GM12878 (cell line): ENCODE measurements around the gene KRT32. TPM values are rescaled to one million over a fixed set of nuclear protein-coding genes. Genes with fewer than 3 reads are reported as not detected.

Source experiments
- ATAC-seq: fragments of 200-7000 bp; cut with Tn5 transposase; 3 replicates; pipeline ENCODE4 v1.9.1; 2020; ENCODE audit warnings: mild to moderate bottlenecking, moderate library complexity
- BruUV-seq: library from RNA; stranded (reverse); fragments of 400-500 nt; replicated peaks from 2 replicates; lab custom pipeline; 2021; lab: Mats Ljungman, UMichigan
- CTCF ChIA-PET: fragments of 300-600 bp; sonication (Branson Sonifier 250); formaldehyde crosslinking; extraction: SDS; loops from one replicate; lab custom pipeline; 2021; ENCODE audit warnings: inconsistent platforms; lab: Yijun Ruan, JAX
- POLR2A ChIA-PET: fragments of 350-600 bp; formaldehyde crosslinking; extraction: SDS; loops from one replicate; lab custom pipeline; 2021; ENCODE audit warnings: inconsistent platforms; lab: Charles Lee
- RAD21 ChIA-PET: fragments of 300-600 bp; sonication (Branson Sonifier 250); formaldehyde crosslinking; loops from one replicate; lab custom pipeline; 2023; ENCODE audit warnings: antibody characterized with exemption; ENCODE audit not compliant: unreplicated experiment; lab: Charles Lee
- SMC1A ChIA-PET: fragments of 300-600 bp; sonication (Branson Sonifier 250); formaldehyde crosslinking; loops from one replicate; lab custom pipeline; 2023; ENCODE audit not compliant: unreplicated experiment, uncharacterized antibody; lab: Charles Lee
- DNase-seq: peaks from one replicate; pipeline ENCODE4 v3.0.0-alpha.2; 2011; ENCODE audit warnings: low read depth, low spot score
- FAIRE-seq: peaks from 3 replicates; lab custom pipeline; 2011; peaks lifted over from hg19 to GRCh38; lab: Jason Lieb, UNC
- H2AFZ ChIP-seq: 2 replicates; pipeline ENCODE4 v1.6.0; 2011; ENCODE audit warnings: low read depth, low read length, control low read depth; ENCODE audit not compliant: control insufficient read depth
- H3K27ac ChIP-seq: 2 replicates; pipeline ENCODE4 v1.5.1; 2011; ENCODE audit warnings: control low read depth; ENCODE audit not compliant: control insufficient read depth, insufficient read depth
- H3K27me3 ChIP-seq, 2 experiments: replicated peaks in 1 of 2; 2 replicates each; pipeline versions ENCODE4 v1.6.0 to v1.6.1; 2011; ENCODE audit warnings: low read length in 1 of 2; ENCODE audit not compliant: control insufficient read depth in 2 of 2, insufficient read depth in 2 of 2
- H3K36me3 ChIP-seq, 2 experiments: 2 replicates each; pipeline ENCODE4 v1.5.1; 2011; ENCODE audit warnings: low read length in 1 of 2; ENCODE audit not compliant: control insufficient read depth in 2 of 2, insufficient read depth in 2 of 2
- H3K4me1 ChIP-seq: 2 replicates; pipeline ENCODE4 v1.6.1; 2011; ENCODE audit warnings: mild to moderate bottlenecking, low read length, moderate library complexity, mixed read lengths; ENCODE audit not compliant: control insufficient read depth, insufficient read depth
- H3K4me2 ChIP-seq: 2 replicates; pipeline ENCODE4 v1.6.0; 2011; ENCODE audit warnings: control low read depth; ENCODE audit not compliant: control insufficient read depth, insufficient read depth
- H3K4me3 ChIP-seq: fragments of 200-600 bp; sonication (generic); 2 replicates; pipeline ENCODE4 v1.5.1; 2016
- H3K79me2 ChIP-seq: 2 replicates; pipeline ENCODE4 v1.6.0; 2011; ENCODE audit warnings: low read length; ENCODE audit not compliant: control insufficient read depth, insufficient read depth
- H3K9ac ChIP-seq: 2 replicates; pipeline ENCODE4 v1.8.0; 2011; ENCODE audit warnings: low read length, control low read depth, mixed read lengths; ENCODE audit not compliant: control insufficient read depth, insufficient read depth
- H3K9me3 ChIP-seq: replicated peaks from 3 replicates; pipeline ENCODE4 v1.5.1; 2011; ENCODE audit warnings: mild to moderate bottlenecking, low read length; ENCODE audit not compliant: control insufficient read depth, insufficient read depth
- H4K20me1 ChIP-seq: 2 replicates; pipeline ENCODE4 v1.6.0; 2011; ENCODE audit not compliant: control insufficient read depth, insufficient read depth
- CHD4 ChIP-seq: fragments of 200-600 bp; sonication (generic); IDR thresholded peaks from 2 replicates; pipeline ENCODE4 v1.6.1; 2016; ENCODE audit warnings: mild to moderate bottlenecking
- FOS ChIP-seq: IDR thresholded peaks from 3 replicates; pipeline ENCODE4 v1.6.1; 2011; ENCODE audit warnings: borderline replicate concordance; ENCODE audit not compliant: insufficient read length; ENCODE audit errors: extremely low read depth
- HCFC1 ChIP-seq: fragments of 150-350 bp; IDR thresholded peaks from 2 replicates; pipeline ENCODE4 v1.6.1; 2014; ENCODE audit warnings: low read length
- JUNB ChIP-seq: IDR thresholded peaks from 2 replicates; pipeline ENCODE4 v1.6.1; 2016; ENCODE audit warnings: antibody characterized with exemption, mild to moderate bottlenecking
- NFIC ChIP-seq: IDR thresholded peaks from 2 replicates; pipeline ENCODE4 v1.6.1; 2012; ENCODE audit warnings: low read depth, mild to moderate bottlenecking, inconsistent platforms, low read length, moderate library complexity
- SPI1 ChIP-seq: IDR thresholded peaks from 2 replicates; pipeline ENCODE4 v1.6.1; 2011; ENCODE audit warnings: low read depth, mild to moderate bottlenecking, low read length, moderate library complexity, borderline replicate concordance; ENCODE audit not compliant: insufficient read depth
- SREBF1 ChIP-seq: IDR thresholded peaks from 2 replicates; pipeline ENCODE4 v1.6.1; 2012; ENCODE audit warnings: mild to moderate bottlenecking, low read length
- TARDBP ChIP-seq: IDR thresholded peaks from 2 replicates; pipeline ENCODE4 v1.6.1; 2016; ENCODE audit warnings: borderline replicate concordance
- TCF7 ChIP-seq: IDR thresholded peaks from 2 replicates; pipeline ENCODE4 v1.6.1; 2014; ENCODE audit warnings: antibody characterized with exemption, borderline replicate concordance
- ZBED1 ChIP-seq: IDR thresholded peaks from 2 replicates; pipeline ENCODE4 v1.6.1; 2016; ENCODE audit warnings: borderline replicate concordance
- WGBS: methylation state at CpG from one replicate; pipeline ENCODE4 v1.1.6; 2016; ENCODE audit warnings: low lambda C conversion rate; ENCODE audit not compliant: insufficient replicate concordance, insufficient coverage; ENCODE audit errors: missing lambda C conversion rate; 5-methylcytosine and 5-hydroxymethylcytosine counted together
- in situ Hi-C: fragments of 300-500 bp; cut with MboI; formaldehyde crosslinking; loops from 9 replicates; pipeline ENCODE4 v1.14.3; 2018; ENCODE audit warnings: mixed read lengths
- intact Hi-C: fragments of 100-400 bp; cut with micrococcal nuclease; formaldehyde crosslinking; loops from one replicate; pipeline ENCODE4 v1.14.2; 2022; ENCODE audit not compliant: unreplicated experiment
- polyA plus RNA-seq, 11 experiments: library from polyadenylated mRNA; depleted of rRNA in 4 of 11; unstranded in 6 of 11; stranded (reverse) in 5 of 11; fragments of >200 nt; fragmentation: Nextera tagmentation in 4 of 11; fragmentation: Illumina TruSeq in 1 of 11; extraction: Ambion mirVana in 4 of 11; extraction: Trizol in 1 of 11; gene quantifications; 1 replicate in 1 of 11; 2 replicates in 10 of 11; pipeline versions ENCODE4 v1.2.1 to v1.2.3, GENCODE V29; 2011 to 2016; ENCODE audit warnings: inconsistent platforms in 2 of 11, missing spikeins in 2 of 11, low read depth in 1 of 11
- total RNA-seq, 4 experiments: library from RNA; depleted of rRNA in 3 of 4; stranded (reverse); fragments of >200 nt in 3 of 4; fragmentation: Illumina TruSeq in 1 of 4; extraction: Trizol in 1 of 4; gene quantifications; 2 replicates each; pipeline versions ENCODE4 v1.2.1 to v1.2.3, GENCODE V29; 2013 to 2021
- TF ChIP-seq, protein P1 (sequence below): fragments of 450-650 bp; IDR thresholded peaks from 2 replicates; pipeline ENCODE4 v1.6.1; 2017; ENCODE audit warnings: antibody characterized with exemption, mild to moderate bottlenecking, moderate library complexity
- TF ChIP-seq, protein P2 (sequence below): IDR thresholded peaks from 2 replicates; pipeline ENCODE4 v1.6.1; 2011; ENCODE audit warnings: low read depth, mild to moderate bottlenecking, low read length, moderate library complexity, borderline replicate concordance; ENCODE audit errors: extremely low read depth

Gene KRT32
- total and polyA plus RNA-seq, 10 of the 15 experiments (the other 5 are each of a cell fraction or from before 2014, with no cell fraction given) = not detected

DNA sequence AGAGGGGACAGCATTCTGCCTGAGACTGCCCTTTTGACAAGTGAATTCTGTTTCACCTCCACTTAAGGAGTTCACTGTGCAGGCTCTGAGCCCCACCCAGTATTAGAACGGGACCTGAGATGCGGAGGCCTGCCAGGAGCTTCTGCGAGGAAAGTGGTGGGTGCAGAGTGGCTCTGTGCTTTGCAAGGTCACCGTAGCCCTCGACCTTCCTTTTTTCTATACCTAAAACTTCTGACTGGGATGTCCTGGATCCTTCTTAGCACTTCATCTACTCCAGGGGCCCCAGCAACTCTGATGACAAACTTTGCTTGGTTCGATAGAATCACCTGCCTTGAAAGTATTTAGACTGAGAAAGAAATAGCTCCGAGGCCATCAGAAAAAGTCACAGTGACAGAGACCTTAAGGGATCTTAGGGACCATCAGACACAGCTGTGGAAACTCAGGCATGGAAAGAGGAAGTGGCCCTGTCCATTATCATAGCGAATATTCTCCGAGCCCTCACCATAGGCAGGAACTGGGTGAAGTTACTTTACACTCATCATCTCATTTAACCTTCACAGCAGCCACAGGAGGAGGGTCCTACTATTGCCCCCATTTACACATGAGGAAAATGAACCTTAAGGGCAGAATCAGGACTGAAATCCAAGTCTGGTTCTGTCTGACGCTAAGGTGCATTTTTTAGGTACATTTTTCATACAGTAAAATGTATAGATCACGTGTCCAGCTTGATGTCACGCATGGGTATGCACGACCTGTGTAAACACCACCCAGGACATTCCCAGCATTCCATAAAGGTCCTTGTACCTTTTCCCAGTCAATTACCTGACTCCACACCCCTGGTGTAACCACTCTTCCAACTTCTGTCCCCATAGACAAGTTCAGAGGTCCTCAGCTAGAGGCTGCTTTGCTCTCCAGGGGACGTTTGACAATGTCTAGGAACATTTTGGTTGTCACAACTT is 38.9 kb upstream of the KRT32 start:
- intact Hi-C loops = no loop called here

More for the DNA sequence above, 38.9 kb upstream of the KRT32 start:
- Histone ChIP-seq H3K79me2 (no peaks in the 10 kb centered on the region), H4K20me1 (no peaks in the 10 kb centered on the region), H3K36me3 (no peaks in the 10 kb centered on the region), H3K4me2 (no peak overlapping the region), H2AFZ (no peak overlapping the region), H3K9me3 (no peaks in the 10 kb centered on the region), H3K27me3 (peaks cover 1 to 8% of the 10 kb centered on the region in 2 experiments; a peak in 2 of 4 replicates), H3K4me1 (no peaks in the 10 kb centered on the region), H3K9ac (no peak overlapping the region), H3K27ac (no peak overlapping the region), H3K4me3 (no peak overlapping the region)
- in situ Hi-C loops = no loop called here
- no peak for TF ChIP-seq CHD4
- TF ChIP-seq FOS = no peak
- TF ChIP-seq TARDBP = no peak
- no peak for TF ChIP-seq SREBF1
- TF ChIP-seq SPI1 = peak; percentile 83
- TF ChIP-seq NFIC = no peak
- 0 out of 2 replicates have a peak, but pooled peaks have one; percentile 23 for TF ChIP-seq JUNB
- TF ChIP-seq, protein P1, sequence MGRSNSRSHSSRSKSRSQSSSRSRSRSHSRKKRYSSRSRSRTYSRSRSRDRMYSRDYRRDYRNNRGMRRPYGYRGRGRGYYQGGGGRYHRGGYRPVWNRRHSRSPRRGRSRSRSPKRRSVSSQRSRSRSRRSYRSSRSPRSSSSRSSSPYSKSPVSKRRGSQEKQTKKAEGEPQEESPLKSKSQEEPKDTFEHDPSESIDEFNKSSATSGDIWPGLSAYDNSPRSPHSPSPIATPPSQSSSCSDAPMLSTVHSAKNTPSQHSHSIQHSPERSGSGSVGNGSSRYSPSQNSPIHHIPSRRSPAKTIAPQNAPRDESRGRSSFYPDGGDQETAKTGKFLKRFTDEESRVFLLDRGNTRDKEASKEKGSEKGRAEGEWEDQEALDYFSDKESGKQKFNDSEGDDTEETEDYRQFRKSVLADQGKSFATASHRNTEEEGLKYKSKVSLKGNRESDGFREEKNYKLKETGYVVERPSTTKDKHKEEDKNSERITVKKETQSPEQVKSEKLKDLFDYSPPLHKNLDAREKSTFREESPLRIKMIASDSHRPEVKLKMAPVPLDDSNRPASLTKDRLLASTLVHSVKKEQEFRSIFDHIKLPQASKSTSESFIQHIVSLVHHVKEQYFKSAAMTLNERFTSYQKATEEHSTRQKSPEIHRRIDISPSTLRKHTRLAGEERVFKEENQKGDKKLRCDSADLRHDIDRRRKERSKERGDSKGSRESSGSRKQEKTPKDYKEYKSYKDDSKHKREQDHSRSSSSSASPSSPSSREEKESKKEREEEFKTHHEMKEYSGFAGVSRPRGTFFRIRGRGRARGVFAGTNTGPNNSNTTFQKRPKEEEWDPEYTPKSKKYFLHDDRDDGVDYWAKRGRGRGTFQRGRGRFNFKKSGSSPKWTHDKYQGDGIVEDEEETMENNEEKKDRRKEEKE = no peak
- no peak for TF ChIP-seq ZBED1
- TF ChIP-seq, protein P2, sequence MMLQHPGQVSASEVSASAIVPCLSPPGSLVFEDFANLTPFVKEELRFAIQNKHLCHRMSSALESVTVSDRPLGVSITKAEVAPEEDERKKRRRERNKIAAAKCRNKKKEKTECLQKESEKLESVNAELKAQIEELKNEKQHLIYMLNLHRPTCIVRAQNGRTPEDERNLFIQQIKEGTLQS = no peak
- no peak for TF ChIP-seq TCF7
- no peak for TF ChIP-seq HCFC1
- WGBS = 21% methylated on average over 14 of the region's 14 CpGs
- ChIA-PET SMC1A (no interaction called here), CTCF (no interaction called here), RAD21 (no interaction called here), POLR2A (no interaction called here)
- FAIRE-seq = no peak
- no TSS peak for BruUV-seq
- DNase-seq = no peak
- peak; percentile 31; the same call in 2 of the 3 replicates for ATAC-seq
